ENCODE measurements around the gene TJAP1.
"Not testable (repeated sequence)": the region's sequence is repeated elsewhere in the genome, so short reads cannot be mapped to it uniquely, and the experiment has no call there.

Gene TJAP1

GRCh38 chr6:43475516-43475915, 1.9 kb upstream of the TJAP1 start:
- no peak for FAIRE-seq
- no peak for DNase-seq (ENCODE audit: extremely low spot score, insufficient read length, low read depth)

- no peak for FAIRE-seq
Measured at GRCh38 chr6:43476746-43477145, 624 bp upstream of the TJAP1 start.

GRCh38 chr6:43478008-43478372, 620 bp downstream of the TJAP1 start:
- no peak for FAIRE-seq
- no peak for DNase-seq (ENCODE audit: extremely low spot score, insufficient read length, low read depth)

More at GRCh38 chr6:43476746-43477145, 624 bp upstream of the TJAP1 start:
- DNase-seq (ENCODE audit: extremely low spot score, insufficient read length, low read depth), result no peak

GRCh38 chr6:43481075-43481474, 3.7 kb downstream of the TJAP1 start:
- FAIRE-seq (no peak), DNase-seq (ENCODE audit: extremely low spot score, insufficient read length, low read depth) (no peak)

- DNase-seq (ENCODE audit: extremely low spot score, insufficient read length, low read depth) (no peak), FAIRE-seq (no peak)
Measured at GRCh38 chr6:43481591-43482236, 4.3 kb downstream of the TJAP1 start.

- DNase-seq (ENCODE audit: extremely low spot score, insufficient read length, low read depth) (no peak), FAIRE-seq (no peak)
Measured at GRCh38 chr6:43488667-43489276, 11.4 kb downstream of the TJAP1 start.

GRCh38 chr6:43489277-43490072, 12.1 kb downstream of the TJAP1 start:
- FAIRE-seq (no peak), DNase-seq (ENCODE audit: extremely low spot score, insufficient read length, low read depth) (no peak)

- DNase-seq (ENCODE audit: extremely low spot score, insufficient read length, low read depth) (no peak), FAIRE-seq (no peak)
Measured at GRCh38 chr6:43490523-43490939, 13.2 kb downstream of the TJAP1 start.

GRCh38 chr6:43491750-43492661, 14.6 kb downstream of the TJAP1 start:
- DNase-seq (ENCODE audit: extremely low spot score, insufficient read length, low read depth) (no peak), FAIRE-seq (no peak)

GRCh38 chr6:43492673-43493072, 15.3 kb downstream of the TJAP1 start:
- DNase-seq (ENCODE audit: extremely low spot score, insufficient read length, low read depth), result no peak
- FAIRE-seq, result no peak

- no peak for DNase-seq (ENCODE audit: extremely low spot score, insufficient read length, low read depth)
- no peak for FAIRE-seq
Measured at GRCh38 chr6:43493230-43493629, 15.9 kb downstream of the TJAP1 start.

- no peak for FAIRE-seq
- no peak for DNase-seq (ENCODE audit: extremely low spot score, insufficient read length, low read depth)
Measured at GRCh38 chr6:43493833-43494232, 16.5 kb downstream of the TJAP1 start.

GRCh38 chr6:43494321-43494720, 17.0 kb downstream of the TJAP1 start:
- DNase-seq (ENCODE audit: extremely low spot score, insufficient read length, low read depth), result no peak
- FAIRE-seq, result no peak

- no peak for FAIRE-seq
- no peak for DNase-seq (ENCODE audit: extremely low spot score, insufficient read length, low read depth)
Measured at GRCh38 chr6:43494766-43495165, 17.4 kb downstream of the TJAP1 start.

GRCh38 chr6:43495409-43495941, 18.1 kb downstream of the TJAP1 start:
- FAIRE-seq (no peak), DNase-seq (ENCODE audit: extremely low spot score, insufficient read length, low read depth) (no peak)

GRCh38 chr6:43496370-43497128, 19.2 kb downstream of the TJAP1 start:
- no peak for FAIRE-seq
- no peak for DNase-seq (ENCODE audit: extremely low spot score, insufficient read length, low read depth)

GRCh38 chr6:43497129-43497396, 19.7 kb downstream of the TJAP1 start:
- no peak for DNase-seq (ENCODE audit: extremely low spot score, insufficient read length, low read depth)
- no peak for FAIRE-seq

GRCh38 chr6:43497689-43498088, 20.3 kb downstream of the TJAP1 start:
- DNase-seq (ENCODE audit: extremely low spot score, insufficient read length, low read depth) (no peak), FAIRE-seq (no peak)

GRCh38 chr6:43498291-43498690, 20.9 kb downstream of the TJAP1 start:
- DNase-seq (ENCODE audit: extremely low spot score, insufficient read length, low read depth); FAIRE-seq: not testable (repeated sequence)

All from GM18507 (cell line).